Stimulated activated CD4-positive, alpha-beta T cell treated with anti-CD3 and anti-CD28 coated beads, Interleukin-12 subunit alpha, Interleukin-12 subunit beta, amount 100 ng/mL, for 48 hours (primary cell): ENCODE data around the gene C10orf71.

Source experiments
- DNase-seq, 3 donors: peaks; one replicate each; pipeline ENCODE4 v3.0.0-alpha.2; 2020; ENCODE audit warnings: low read depth in 2 of 3, low spot score in 1 of 3

The C10orf71 gene

DNA sequence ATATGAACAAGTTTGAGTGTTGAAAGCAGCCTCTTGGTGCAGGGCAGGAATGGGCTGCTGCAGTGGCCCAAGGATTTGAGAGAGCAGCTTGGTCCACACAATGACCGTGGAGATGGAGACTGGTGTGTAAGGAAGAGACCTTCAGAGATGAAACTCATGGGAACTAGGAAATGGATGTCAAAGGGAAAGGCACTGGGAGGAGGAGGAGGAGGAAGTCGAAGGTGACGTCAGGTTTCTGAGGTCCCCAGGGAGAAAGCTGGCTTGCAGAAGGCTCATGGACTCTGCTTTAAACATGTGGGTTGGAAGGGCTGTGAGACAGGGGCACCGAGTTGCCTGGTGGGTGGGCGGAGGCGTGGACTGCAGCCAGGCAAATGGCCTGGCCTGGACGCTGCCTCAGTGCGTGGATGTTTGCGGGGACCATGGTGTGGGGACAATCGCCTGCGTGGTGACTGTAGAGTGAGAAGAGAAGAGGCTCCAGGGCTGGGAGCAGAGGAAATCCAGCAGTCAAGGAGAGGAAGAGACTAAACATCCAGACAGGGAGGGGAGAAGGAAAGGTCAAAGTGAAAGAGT is 14.6 kb downstream of the C10orf71 start:
- no peak for DNase-seq

- no peak for DNase-seq
These were observed 15.8 kb downstream of the C10orf71 start for GRCh38 chr10:49314806-49315205.

DNA sequence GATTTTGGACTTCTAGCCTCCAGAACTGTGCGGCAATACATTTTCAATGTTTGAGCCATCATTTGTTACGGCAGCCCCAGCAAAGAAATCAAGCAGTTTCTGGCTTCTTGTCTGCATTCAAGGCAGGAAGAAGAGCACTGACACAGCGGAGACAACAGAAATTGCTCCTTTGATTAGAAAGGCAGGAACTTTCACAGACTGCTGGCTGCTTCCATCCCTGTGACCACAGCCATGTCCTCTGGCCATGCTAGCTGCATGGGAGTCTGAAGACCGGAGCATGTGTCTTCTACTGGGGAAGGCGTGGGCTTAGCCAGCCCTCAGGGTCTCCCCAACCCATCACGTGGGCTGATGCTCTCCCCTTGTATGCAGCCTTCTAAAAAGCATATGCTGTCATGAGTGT is 19.1 kb downstream of the C10orf71 start:
- DNase-seq, result no peak

GRCh38 chr10:49318755-49319154 is 19.8 kb downstream of the C10orf71 start:
- no peak for DNase-seq

GRCh38 chr10:49319206-49319605 is 20.2 kb downstream of the C10orf71 start:
- no peak for DNase-seq

- DNase-seq, result no peak
These were observed 21.2 kb downstream of the C10orf71 start for GRCh38 chr10:49320191-49320590.

GRCh38 chr10:49321021-49321420 is 22.1 kb downstream of the C10orf71 start:
- DNase-seq, result no peak

- DNase-seq, result no peak
These were observed 23.6 kb downstream of the C10orf71 start for GRCh38 chr10:49322371-49323170.

DNA sequence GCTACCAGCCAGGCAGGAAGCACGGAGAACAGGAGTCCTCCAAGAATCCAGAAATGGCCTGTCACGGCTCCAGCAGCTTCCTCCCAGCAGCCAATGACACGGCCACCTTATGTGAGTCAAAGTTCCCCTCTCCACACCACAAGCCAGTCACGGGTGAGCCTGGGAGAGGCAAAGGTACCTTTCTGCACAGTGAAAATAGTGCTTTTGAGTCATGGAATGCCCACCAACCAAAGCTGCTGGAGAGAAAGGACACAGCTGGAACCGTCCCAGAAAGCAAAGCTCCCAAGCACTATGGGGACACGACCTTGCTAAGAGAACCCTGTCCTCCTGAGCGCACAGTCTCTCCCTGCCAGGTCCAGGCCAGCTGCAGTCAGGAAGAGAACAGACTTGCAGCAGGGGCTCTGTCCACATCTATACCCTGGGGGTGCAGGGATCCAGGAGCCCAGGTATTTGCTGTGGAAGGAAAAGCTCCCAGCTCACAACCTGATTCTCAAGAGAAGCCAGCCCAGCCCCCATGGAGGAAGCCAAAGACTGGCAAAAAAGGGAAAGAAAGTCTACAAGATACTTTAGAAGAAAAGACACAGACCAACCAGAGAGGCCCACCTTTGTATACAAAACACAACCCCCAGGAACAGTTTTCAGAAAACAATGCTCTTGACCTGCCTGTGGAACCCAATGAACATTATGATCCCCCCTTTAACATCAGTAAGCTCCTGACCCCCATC is 24.4 kb downstream of the C10orf71 start:
- DNase-seq, result no peak

DNA sequence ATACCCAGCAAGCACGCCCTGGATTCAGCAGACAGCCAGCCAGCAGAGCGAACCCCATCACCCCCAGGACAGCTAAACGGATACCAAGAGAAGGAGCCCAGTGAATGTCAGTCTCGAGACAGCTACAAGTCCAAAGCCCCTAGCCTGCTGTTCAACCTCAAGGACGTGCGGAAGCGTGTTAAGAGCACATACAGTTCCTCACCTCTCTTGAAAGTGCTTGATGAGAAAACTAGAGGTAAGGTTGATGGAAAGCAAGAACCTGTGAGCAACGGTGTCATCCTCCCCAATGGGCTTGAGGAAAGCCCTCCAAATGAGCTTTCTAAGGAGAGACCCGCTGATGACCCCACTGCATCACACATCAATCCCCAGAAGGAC is 24.9 kb downstream of the C10orf71 start:
- DNase-seq, result no peak

DNA sequence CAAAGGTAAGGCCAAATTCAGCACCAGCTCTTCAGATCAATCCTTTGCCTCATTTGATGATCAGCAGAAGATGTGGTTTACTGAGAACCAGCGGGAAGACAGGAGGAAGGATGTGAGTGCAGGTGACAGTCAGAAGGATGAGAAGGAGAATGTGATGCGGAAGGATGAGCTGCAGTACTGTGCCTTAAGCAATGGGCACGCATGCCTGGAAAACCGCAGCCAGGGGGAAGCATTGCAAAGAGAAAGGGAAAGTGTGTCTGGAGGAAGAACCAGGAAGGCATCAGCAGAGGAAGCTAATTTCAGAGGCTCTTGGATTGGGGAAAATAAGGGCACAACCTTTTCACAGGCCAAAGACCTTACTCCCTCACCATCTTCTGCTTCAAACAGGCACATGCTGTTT is 25.7 kb downstream of the C10orf71 start:
- no peak for DNase-seq

GRCh38 chr10:49325131-49325915 is 26.4 kb downstream of the C10orf71 start:
- DNase-seq, result no peak

DNA sequence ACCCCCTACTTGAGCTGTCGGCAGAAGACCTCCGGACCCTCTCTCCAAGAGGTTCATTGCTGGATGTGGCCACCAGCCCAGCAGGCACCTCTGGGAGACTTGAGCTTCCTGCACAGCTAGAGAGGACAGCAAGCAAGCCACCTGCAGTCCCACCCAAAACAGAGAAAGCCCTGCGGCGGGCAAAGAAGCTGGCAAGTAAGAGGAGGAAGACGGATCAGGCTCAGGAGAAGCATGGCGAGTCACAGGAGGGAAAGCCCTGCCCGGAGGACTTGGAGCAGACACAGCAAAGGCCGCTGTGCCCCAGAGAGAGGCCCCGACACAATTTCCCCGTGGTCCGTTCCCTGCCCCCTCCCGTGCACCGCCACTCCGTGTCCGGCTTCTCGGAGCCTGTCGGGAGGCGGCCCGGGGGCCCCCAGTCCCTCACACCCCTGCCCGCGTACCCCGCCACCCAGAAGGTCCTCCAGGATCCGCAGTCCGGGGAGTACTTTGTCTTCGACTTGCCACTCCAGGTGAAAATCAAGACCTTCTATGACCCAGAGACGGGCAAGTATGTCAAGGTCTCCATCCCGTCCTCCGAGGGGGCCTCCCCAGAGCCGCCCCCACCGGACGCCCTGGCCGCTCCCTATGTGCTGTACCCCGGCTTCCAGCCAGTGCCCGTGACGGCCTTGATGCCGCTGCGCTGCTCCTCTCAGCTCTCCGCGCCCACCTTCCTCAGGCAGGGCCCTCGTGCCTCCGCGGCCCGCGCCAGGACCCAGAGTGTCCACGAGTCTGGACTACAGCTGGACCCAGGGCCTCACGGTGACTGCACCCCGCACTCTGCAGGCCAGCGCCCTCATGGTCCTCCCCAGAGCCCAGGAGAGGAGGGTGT is 27.2 kb downstream of the C10orf71 start:
- DNase-seq, result no peak

DNA sequence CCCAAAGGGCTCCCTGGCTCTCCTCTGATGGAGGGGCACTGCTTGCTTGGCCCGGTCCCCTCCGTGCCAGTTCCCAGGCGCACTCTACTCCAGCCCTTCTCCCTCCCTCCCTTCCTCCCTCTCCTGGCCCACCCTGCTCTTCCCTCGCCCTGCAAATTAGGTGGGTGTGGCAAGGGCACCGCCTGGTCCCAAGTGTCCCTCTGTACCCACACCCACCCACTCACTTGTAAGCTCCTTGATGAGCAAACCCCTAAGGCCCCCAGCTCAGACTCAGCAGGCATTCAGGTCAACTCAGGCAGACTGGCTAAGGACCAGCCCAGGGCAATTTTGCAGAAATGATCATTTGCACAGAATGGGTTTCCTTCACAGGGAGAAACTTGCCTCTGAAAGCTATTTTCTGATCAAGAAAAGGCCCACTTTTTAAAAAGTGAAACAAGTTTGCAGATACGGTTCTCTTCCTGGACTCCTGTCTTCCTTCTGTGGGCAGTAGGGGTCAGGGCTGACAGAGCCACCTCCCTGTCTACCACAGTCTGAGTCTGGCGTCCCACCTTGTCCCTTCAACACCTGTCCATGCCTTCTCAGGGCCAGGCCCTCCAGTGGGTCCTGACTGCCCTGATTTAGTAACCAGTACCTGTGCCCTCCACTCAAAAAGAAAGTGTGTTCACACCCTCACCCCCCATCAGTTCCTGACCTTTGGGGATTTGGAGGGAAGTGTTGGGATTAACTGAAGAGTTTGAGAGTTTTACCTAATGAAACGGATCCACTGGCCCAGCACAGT is 28.3 kb downstream of the C10orf71 start:
- DNase-seq, result no peak

GRCh38 chr10:49328401-49329145 is 29.6 kb downstream of the C10orf71 start:
- DNase-seq, result no peak

- DNase-seq, result no peak
These were observed 30.2 kb downstream of the C10orf71 start for GRCh38 chr10:49329146-49329505.

DNA sequence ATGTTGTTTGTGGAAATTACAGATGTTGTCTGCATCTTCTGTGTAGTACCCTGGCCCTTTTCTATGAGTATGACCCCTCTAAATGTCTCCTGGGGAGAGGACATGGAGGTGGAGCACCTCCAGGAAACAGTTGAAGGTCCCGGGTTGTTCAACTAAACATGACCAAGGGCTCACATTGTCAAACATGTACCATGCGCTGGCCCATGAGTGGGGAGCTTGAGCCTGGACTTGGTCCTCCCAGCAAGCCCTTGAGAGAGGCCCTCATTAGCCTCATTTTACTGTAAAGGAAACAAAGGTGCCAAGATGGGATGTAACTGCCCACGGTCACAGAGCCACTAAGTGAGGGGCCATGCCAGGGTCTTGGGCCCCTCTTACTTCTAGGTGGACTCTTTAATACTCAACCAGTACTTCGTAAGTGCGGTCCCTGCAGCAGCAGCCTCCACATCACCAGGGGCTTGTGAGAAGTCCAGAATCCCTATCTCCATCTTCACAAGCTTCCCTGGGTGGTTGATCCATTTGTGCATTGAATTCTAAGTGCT is 31.2 kb downstream of the C10orf71 start:
- no peak for DNase-seq

GRCh38 chr10:49331431-49331830 is 32.5 kb downstream of the C10orf71 start:
- DNase-seq, result no peak

- no peak for DNase-seq
These were observed 33.4 kb downstream of the C10orf71 start for GRCh38 chr10:49332333-49332732.
